ENCODE data around the gene PDZD7.
"Not testable (repeated sequence)": the region's sequence is repeated elsewhere in the genome, so short reads cannot be mapped to it uniquely, and the experiment has no call there.

Gene PDZD7

GRCh38 chr10:100983868-100984671, 46.9 kb downstream of the PDZD7 start:
- no peak for DNase-seq (ENCODE audit: low read depth, low spot score)

GRCh38 chr10:100982916-100983830, 47.8 kb downstream of the PDZD7 start:
- DNase-seq (ENCODE audit: low read depth, low spot score) = no peak

- no peak for DNase-seq (ENCODE audit: low read depth, low spot score)
These were observed 49.7 kb downstream of the PDZD7 start for GRCh38 chr10:100981178-100981772.

GRCh38 chr10:100980711-100981110, 50.2 kb downstream of the PDZD7 start:
- DNase-seq (ENCODE audit: low read depth, low spot score) = no peak

- no peak for DNase-seq (ENCODE audit: low read depth, low spot score)
These were observed 50.6 kb downstream of the PDZD7 start for GRCh38 chr10:100980311-100980710.

- DNase-seq (ENCODE audit: low read depth, low spot score) = no peak
These were observed 51.1 kb downstream of the PDZD7 start for GRCh38 chr10:100979791-100980272.

GRCh38 chr10:100978901-100979195, 52.1 kb downstream of the PDZD7 start:
- no peak for DNase-seq (ENCODE audit: low read depth, low spot score)

GRCh38 chr10:100978121-100978900, 52.6 kb downstream of the PDZD7 start:
- DNase-seq (ENCODE audit: low read depth, low spot score) = no peak

GRCh38 chr10:100977436-100977835, 53.5 kb downstream of the PDZD7 start:
- no peak for DNase-seq (ENCODE audit: low read depth, low spot score)

- DNase-seq (ENCODE audit: low read depth, low spot score) = no peak
These were observed 54.0 kb downstream of the PDZD7 start for GRCh38 chr10:100976906-100977305.

- not testable (repeated sequence) for DNase-seq (ENCODE audit: low read depth, low spot score)
These were observed 55.5 kb downstream of the PDZD7 start for GRCh38 chr10:100975397-100975796.

GRCh38 chr10:100972904-100973535, 57.9 kb downstream of the PDZD7 start:
- no peak for DNase-seq (ENCODE audit: low read depth, low spot score)

GRCh38 chr10:100972115-100972903, 58.6 kb downstream of the PDZD7 start:
- no peak for DNase-seq (ENCODE audit: low read depth, low spot score)

- no peak for DNase-seq (ENCODE audit: low read depth, low spot score)
These were observed 59.8 kb downstream of the PDZD7 start for GRCh38 chr10:100970914-100971811.

GRCh38 chr10:100970076-100970913, 60.6 kb downstream of the PDZD7 start:
- no peak for DNase-seq (ENCODE audit: low read depth, low spot score)

- DNase-seq (ENCODE audit: low read depth, low spot score) = no peak
These were observed 61.5 kb downstream of the PDZD7 start, which contains the start of gene SEMA4G for GRCh38 chr10:100969187-100970075. Gene SEMA4G (plus strand): TSS chr10:100969504. CDS start chr10:100972913, 3,409 bp downstream.

- no peak for DNase-seq (ENCODE audit: low read depth, low spot score)
These were observed 62.1 kb downstream of the PDZD7 start for GRCh38 chr10:100968863-100969186.

Measured in iPS DF 19.7 (cell line).